Activated T-cell treated with anti-CD3 and anti-CD28 coated beads for 1 hour (primary cell): ENCODE measurements around the gene SUCO.

Experiments used
- DNase-seq: peaks from one replicate; pipeline ENCODE4 v3.0.0-alpha.2; 2020; ENCODE audit warnings: low read depth

SUCO gene

DNA sequence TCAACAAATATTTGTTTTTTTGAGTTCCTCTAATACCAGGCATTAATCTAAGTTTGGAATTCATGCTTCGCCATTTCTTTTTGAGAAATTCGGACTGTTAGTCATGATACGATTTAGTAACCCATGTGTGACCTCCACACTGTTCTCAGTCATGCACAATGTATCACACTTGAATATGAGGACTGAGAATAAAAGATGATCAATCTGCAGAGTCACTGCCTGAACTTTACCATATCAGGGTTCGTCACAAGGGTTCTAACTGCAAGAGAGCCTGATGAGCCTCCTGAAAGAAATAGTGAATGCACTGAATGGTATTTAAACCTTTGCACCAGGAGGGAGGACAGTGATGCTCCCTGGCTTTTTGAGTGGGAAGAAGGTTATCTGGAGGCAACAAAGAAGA lies 115.0 kb downstream of the SUCO start:
- no peak for DNase-seq

DNA sequence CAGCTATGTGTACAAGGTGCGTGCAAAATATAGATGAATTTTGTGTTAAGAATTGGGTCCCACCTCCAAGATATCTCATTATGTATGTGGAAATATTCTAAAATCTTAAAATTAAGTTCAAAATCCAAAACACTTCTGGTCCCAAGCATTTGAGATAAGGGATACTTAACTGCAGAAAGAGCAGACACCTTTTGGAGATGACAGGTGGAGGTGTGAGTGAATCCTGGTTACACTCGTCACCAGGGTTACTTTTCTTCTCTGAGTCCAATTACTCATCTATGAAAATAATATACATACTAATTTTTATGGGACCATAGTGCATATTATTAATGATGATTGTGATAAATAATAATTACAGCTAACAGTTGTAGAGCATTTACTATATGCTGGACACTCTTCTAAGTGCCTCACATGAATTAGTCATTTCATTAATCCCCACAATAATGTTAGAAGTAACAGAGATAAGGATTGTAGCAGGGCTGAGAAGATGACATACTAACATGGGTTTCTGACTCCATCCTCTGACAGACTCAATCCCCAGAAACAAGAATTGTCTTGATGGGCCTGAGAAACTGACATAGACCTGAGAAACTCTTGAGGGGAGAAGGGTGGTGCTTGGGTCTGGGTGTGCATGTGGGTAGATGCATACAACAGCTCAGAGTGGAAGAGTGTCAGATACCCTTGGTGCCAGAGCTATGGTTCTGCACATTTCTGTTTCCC lies 117.7 kb downstream of the SUCO start:
- no peak for DNase-seq

DNA sequence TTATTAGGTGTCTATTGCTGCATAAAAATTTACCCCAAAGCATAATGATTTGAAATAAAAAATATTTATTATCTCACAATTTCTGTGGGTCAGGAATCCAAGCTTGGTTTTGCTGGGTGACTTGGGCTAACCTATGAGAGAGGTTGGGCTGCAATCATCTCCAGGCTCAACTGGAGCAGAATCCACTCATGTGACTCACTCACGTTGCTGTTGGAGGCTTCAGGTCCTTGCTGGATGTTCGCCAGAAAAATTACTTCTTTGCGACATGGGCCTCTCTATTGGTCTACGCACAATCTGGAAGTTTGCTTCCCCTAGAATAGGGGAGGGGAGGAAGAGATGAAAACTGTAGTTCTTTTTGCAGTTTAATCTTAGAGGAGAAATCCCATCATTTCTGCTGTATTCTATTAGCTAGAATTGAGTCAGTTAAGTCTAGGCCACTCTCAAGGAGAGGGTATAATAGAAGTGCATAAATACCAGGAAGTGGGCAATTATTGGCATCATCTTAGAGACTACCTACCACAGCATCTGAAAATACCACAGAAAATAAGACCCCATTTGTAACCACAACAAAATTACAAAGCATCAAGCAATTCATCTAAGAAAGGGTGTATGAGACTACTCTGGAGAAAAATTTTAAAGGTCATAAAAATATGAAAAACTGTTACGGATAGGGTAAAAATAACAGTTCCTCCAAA lies 120.2 kb downstream of the SUCO start:
- DNase-seq, result no peak

DNA sequence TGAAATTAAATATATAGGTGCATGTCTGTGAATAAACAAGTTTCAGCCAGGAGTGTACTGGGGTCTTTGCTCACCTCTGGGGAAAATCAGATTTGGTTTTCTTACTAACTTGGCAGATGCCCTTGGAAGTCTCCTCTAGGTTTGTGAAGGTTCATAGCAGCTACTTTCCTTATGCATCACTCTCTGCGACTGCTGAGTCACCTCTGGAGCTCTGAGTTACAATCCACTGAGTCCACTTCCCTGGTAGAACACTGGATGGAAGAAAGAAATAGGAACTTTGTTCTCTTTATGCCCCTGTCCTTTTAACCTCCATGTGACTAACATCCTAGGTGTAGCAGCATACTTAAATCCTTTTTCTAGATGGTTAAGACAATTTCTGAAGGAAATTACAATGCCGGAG lies 121.6 kb downstream of the SUCO start:
- DNase-seq, result no peak

DNA sequence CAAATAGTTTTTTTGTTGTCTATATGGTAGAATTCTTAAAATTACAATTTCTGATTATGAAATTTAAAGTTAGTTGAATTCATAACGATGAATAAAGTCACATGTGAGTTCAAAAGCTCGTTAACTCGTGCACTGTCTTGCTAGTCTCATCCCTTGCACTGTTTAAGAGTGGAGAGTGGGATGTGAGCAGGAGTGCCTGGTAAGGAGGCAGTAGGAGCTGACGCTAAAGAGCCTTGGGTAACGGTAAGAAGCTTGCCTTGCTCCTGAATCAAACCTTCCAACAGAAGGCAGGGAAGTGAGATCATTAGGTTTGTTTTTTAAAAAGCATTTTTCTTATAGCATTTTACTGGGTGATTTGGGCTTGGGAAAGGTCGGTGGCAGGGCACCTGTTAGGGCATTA lies 123.6 kb downstream of the SUCO start:
- DNase-seq, result no peak

DNA sequence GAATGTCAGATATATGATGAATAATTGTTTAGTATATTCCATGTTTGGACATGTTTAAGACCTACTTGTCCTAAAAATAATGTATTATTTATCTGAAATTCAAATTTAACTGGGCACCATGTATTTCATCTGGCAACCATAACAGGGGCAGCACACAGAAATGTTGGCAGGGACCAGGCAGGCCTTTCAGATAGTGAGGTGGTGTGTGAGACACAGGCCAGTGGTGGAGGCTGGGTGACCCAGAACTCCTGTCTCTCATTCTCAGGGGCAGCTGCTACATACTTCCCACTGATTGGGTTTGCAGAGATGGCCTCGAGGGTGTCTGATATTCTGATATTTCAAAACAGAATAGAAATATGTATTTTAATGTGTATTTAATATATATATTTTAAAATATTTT lies 124.6 kb downstream of the SUCO start:
- DNase-seq, result no peak

DNA sequence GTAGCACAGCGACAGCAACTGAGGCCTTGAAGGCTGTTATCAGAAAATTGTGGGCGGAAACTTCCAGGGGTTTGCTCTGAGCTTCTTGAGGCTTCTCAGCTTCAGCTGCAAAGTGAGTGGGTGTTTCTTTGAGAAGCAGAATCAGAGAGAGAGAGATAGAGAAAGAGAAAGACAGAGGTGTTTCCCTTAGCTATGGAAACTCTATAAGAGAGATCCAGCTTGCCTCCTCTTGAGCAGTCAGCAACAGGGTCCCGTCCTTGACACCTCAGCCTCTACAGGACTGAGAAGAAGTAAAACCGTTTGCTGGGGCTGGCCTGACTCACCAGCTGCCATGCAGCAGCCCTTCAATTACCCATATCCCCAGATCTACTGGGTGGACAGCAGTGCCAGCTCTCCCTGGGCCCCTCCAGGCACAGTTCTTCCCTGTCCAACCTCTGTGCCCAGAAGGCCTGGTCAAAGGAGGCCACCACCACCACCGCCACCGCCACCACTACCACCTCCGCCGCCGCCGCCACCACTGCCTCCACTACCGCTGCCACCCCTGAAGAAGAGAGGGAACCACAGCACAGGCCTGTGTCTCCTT lies 126.0 kb downstream of the SUCO start, which contains the start of gene FASLG:
TSS of gene FASLG (plus strand) at position 233 of the 583 bp plus-strand sequence. CDS start at position 332, 99 bp downstream.
- peak; percentile 24 for DNase-seq

DNA sequence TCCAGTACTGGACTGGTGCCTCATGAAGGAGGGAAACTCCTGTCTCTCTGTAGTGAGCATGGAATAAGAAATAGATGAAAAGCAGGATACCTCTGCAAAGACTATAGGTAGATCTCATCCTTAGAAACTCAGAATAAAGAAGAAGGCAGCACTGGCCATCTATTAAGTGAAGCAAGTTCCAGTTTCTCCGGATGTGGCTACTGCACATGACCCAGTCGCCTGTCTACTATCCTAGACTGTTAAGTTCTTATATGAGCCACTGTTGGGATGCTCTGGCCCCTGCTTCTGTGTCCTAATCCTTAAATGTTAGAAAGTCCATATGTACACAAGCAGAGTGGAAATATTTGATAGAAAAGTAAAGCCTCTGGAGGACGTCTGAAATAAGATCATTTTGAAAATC lies 128.2 kb downstream of the SUCO start:
- DNase-seq, result no peak
